Measurements from ENCODE around the gene UHMK1. TPM values are rescaled to one million over a fixed set of nuclear protein-coding genes. Genes with fewer than 3 reads are reported as not detected.

UHMK1 gene
- total and polyA plus RNA-seq, 11 donors = 5.6 to 34.5 (median 21.8) TPM

DNA sequence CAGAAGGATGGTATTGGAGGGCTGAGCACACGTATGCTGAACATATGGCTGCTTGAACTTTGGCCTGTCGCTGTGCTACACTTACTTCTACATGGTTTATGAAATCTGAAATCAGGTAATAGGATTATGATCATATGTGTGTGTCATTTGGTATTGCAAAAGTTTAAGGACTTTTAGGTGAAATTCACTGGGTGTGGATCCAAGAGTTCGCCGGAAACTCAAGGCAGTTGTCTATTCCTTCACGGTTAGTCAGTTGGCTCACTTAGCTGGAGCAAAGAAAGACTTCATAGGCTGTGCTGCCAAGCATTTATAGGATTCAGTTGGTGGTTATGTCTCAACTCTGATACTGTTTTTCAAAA is 64.8 kb downstream of the UHMK1 start:
- peaks cover 3 to 39% (median 14%) of the 10 kb centered on the region in 12 donors for H3K4me1 ChIP-seq
- H3K36me3 ChIP-seq = peaks cover 0 to 20% (median 12%) of the 10 kb centered on the region in 9 donors
- H3K27me3 ChIP-seq = no peaks in the 10 kb centered on the region
- DNase-seq (no peak), ATAC-seq (no peak)
- peak overlapping the region; percentile 65 to 98 (median 84) for H3K4me3 ChIP-seq
- peak overlapping the region in 11 of 12 donors; percentile 90 to 99 (median 97) for H3K27ac ChIP-seq
- no peaks in the 10 kb centered on the region for H3K9me3 ChIP-seq
- no peak for TF ChIP-seq POLR2A (IDR thresholded peaks at IDR 0.05)
- TF ChIP-seq, protein P1, sequence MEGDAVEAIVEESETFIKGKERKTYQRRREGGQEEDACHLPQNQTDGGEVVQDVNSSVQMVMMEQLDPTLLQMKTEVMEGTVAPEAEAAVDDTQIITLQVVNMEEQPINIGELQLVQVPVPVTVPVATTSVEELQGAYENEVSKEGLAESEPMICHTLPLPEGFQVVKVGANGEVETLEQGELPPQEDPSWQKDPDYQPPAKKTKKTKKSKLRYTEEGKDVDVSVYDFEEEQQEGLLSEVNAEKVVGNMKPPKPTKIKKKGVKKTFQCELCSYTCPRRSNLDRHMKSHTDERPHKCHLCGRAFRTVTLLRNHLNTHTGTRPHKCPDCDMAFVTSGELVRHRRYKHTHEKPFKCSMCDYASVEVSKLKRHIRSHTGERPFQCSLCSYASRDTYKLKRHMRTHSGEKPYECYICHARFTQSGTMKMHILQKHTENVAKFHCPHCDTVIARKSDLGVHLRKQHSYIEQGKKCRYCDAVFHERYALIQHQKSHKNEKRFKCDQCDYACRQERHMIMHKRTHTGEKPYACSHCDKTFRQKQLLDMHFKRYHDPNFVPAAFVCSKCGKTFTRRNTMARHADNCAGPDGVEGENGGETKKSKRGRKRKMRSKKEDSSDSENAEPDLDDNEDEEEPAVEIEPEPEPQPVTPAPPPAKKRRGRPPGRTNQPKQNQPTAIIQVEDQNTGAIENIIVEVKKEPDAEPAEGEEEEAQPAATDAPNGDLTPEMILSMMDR (IDR thresholded peaks at IDR 0.05) = no peak
- intact Hi-C loops (cut with DNase I) = loop anchor here in 5 of 10 donors (5.0 kb wide), 1 partner anchor 65 kb away; the partner anchor contains the start of gene UHMK1 (in 5 of the 5)
- WGBS, 4 donors = 52 to 64% (median 59%) methylated on average over 5 of the region's 5 CpGs

DNA sequence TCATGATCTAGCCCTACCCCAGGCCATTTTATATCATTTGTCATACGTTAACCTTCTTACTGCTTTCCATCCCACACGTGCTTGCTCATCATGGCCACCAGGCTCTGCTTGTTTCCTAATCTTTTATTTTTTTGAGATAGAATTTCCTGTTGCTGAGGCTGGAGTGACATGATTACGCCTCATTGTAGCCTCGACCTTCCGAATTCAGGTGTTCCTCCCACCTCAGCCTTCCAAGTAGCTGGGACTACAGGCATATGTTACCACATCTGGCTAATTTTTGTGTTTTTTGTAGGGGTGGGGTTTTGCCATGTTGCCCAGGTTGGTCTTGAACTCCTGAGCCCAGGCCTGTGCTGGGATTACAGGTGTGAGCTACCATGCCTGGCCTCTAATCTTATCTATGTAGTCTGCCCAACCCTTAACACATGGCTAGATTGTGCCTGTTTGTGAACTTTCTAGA is 67.2 kb downstream of the UHMK1 start:
- H3K27me3 ChIP-seq = no peaks in the 10 kb centered on the region
- peaks cover 0 to 41% (median 27%) of the 10 kb centered on the region in 9 donors for H3K36me3 ChIP-seq
- peaks cover 3 to 44% (median 14%) of the 10 kb centered on the region in 12 donors for H3K4me1 ChIP-seq
- no peak for DNase-seq
- TF ChIP-seq POLR2A (IDR thresholded peaks at IDR 0.05) = no peak
- TF ChIP-seq, protein P1 (IDR thresholded peaks at IDR 0.05) = no peak
- intact Hi-C loops (cut with DNase I) = loop anchor here in 5 of 10 donors (5.0 kb wide), 1 partner anchor 67 kb away; the partner anchor contains the start of gene UHMK1 (in 5 of the 5)
- no peaks in the 10 kb centered on the region for H3K9me3 ChIP-seq
- peak overlapping the region in 3 of 12 donors; percentile 26 to 93 (median 65) for H3K4me3 ChIP-seq
- ATAC-seq = no peak
- 75 to 79% (median 78%) methylated on average over 5 of the region's 5 CpGs for WGBS, 4 donors
- H3K27ac ChIP-seq = no peak overlapping the region

DNA sequence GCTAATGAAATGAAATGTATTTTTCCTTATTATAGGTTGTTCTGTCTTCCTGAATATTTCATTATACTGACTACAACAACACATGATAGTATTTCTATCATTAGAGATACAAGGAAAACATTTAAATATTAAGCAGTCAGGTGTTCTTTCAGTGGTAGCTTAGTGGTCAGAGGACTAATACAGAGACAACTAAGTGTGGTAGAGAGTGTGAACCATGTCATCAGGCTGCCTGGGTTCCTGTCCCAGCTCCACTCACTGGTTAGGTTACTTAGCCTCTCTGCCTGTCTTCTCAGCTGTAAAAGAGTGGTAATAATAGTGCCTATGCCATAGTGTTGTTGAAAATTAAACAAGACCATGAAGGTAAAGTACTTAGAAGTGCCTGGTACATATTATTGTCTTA is 67.8 kb downstream of the UHMK1 start:
- Histone ChIP-seq H3K4me3 (no peak overlapping the region), H3K27me3 (no peaks in the 10 kb centered on the region), H3K4me1 (peaks cover 2 to 41% (median 9%) of the 10 kb centered on the region in 12 donors), H3K9me3 (no peaks in the 10 kb centered on the region), H3K27ac (no peak overlapping the region), H3K36me3 (peaks cover 0 to 41% (median 27%) of the 10 kb centered on the region in 9 donors)
- no peak for ATAC-seq
- intact Hi-C loops (cut with DNase I) = no loop called here
- DNase-seq = no peak
- TF ChIP-seq, protein P1 (IDR thresholded peaks at IDR 0.05) = no peak
- no peak for TF ChIP-seq POLR2A (IDR thresholded peaks at IDR 0.05)

DNA sequence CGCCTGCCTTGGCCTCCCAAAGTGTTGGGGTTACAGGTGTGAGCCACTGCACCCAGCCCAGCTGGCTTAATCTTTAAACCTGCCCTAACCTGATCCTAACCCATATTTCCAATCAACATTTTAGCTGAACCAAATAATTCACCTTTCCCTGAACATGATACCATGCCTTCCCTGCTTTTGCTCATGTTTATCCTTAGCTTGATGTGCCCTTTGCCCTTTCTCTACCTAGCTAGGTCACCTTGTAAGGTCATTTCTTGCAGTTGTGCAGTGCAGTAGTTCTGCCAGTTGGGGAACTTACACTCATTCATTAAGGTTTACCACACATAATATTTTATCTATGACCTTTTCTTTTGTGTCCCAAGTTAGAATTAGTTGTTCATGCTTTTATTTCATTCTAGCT is 69.3 kb downstream of the UHMK1 start:
- Histone ChIP-seq H3K36me3 (peaks cover 0 to 44% (median 27%) of the 10 kb centered on the region in 9 donors), H3K27me3 (no peaks in the 10 kb centered on the region), H3K4me3 (no peak overlapping the region), H3K9me3 (no peaks in the 10 kb centered on the region), H3K27ac (no peak overlapping the region), H3K4me1 (peaks cover 0 to 46% (median 8%) of the 10 kb centered on the region in 12 donors)
- TF ChIP-seq, protein P1 (IDR thresholded peaks at IDR 0.05) = no peak
- intact Hi-C loops (cut with DNase I) = no loop called here
- no peak for ATAC-seq
- WGBS, 4 donors = 86 to 100% (median 93%) methylated on average over 1 of the region's 1 CpG
- no peak for DNase-seq
